SIG-M5 (cell line): ENCODE measurements around the gene PKP4.

Source experiments
- DNase-seq: peaks from one replicate; lab custom pipeline; 2025; lab: John Stamatoyannopoulos, UW

PKP4 gene

GRCh38 chr2:158651358-158652057, 194.8 kb downstream of the PKP4 start:
- no peak for DNase-seq

- no peak for DNase-seq
Observed at GRCh38 chr2:158655628-158656027, 198.9 kb downstream of the PKP4 start.

GRCh38 chr2:158656492-158657229, 199.9 kb downstream of the PKP4 start:
- no peak for DNase-seq

GRCh38 chr2:158658396-158658795, 201.6 kb downstream of the PKP4 start:
- no peak for DNase-seq

GRCh38 chr2:158659483-158659882, 202.7 kb downstream of the PKP4 start:
- no peak for DNase-seq

- no peak for DNase-seq
Observed at GRCh38 chr2:158661231-158661630, 204.5 kb downstream of the PKP4 start.

- no peak for DNase-seq
Observed at GRCh38 chr2:158662421-158662820, 205.7 kb downstream of the PKP4 start.

GRCh38 chr2:158663796-158664195, 207.0 kb downstream of the PKP4 start:
- no peak for DNase-seq

- DNase-seq: no peak
Observed at GRCh38 chr2:158664987-158665386, 208.2 kb downstream of the PKP4 start.

GRCh38 chr2:158665536-158666302, 209.0 kb downstream of the PKP4 start:
- DNase-seq: no peak

GRCh38 chr2:158666969-158667368, 210.2 kb downstream of the PKP4 start:
- no peak for DNase-seq

- DNase-seq: no peak
Observed at GRCh38 chr2:158667586-158667985, 210.8 kb downstream of the PKP4 start.

GRCh38 chr2:158668001-158668765, 211.4 kb downstream of the PKP4 start:
- no peak for DNase-seq

GRCh38 chr2:158670292-158670691, 213.5 kb downstream of the PKP4 start:
- no peak for DNase-seq

- no peak for DNase-seq
Observed at GRCh38 chr2:158671360-158672245, 214.9 kb downstream of the PKP4 start.

- DNase-seq: no peak
Observed at GRCh38 chr2:158676295-158676694, 219.5 kb downstream of the PKP4 start.

- no peak for DNase-seq
Observed at GRCh38 chr2:158676696-158677095, 219.9 kb downstream of the PKP4 start.

GRCh38 chr2:158677542-158677941, 220.8 kb downstream of the PKP4 start:
- no peak for DNase-seq

- no peak for DNase-seq
Observed at GRCh38 chr2:158681816-158682215, 225.1 kb downstream of the PKP4 start.

- DNase-seq: no peak
Observed at GRCh38 chr2:158685646-158686045, 228.9 kb downstream of the PKP4 start.

GRCh38 chr2:158686210-158686691, 229.5 kb downstream of the PKP4 start:
- no peak for DNase-seq
